Ovary (tissue), 10 donors: Measurements from ENCODE around the gene MAGT1. TPM values are rescaled to one million over a fixed set of nuclear protein-coding genes. Genes with fewer than 3 reads are reported as not detected.
"Not testable (repeated sequence)": the region's sequence is repeated elsewhere in the genome, so short reads cannot be mapped to it uniquely, and the experiment has no call there.

Experiments
- DNase-seq, 5 donors: peaks; one replicate each; pipeline ENCODE4 v3.0.0-alpha.2; 2019 to 2020
- H3K27ac ChIP-seq, 2 donors: fragments of 200-600 bp; one replicate each; pipeline versions ENCODE4 v1.5.1 to v1.8.0; 2019 to 2022
- H3K27me3 ChIP-seq: fragments of 200-600 bp; one replicate; pipeline ENCODE4 v1.8.0; 2022
- H3K36me3 ChIP-seq: fragments of 200-600 bp; sonication (generic); one replicate; pipeline ENCODE4 v1.5.1; 2019
- H3K4me1 ChIP-seq: one replicate; pipeline ENCODE4 v1.8.1; 2013; ENCODE audit warnings: mild to moderate bottlenecking, moderate library complexity; ENCODE audit not compliant: insufficient read depth
- H3K4me3 ChIP-seq: fragments of 200-600 bp; sonication (generic); one replicate; pipeline ENCODE4 v1.5.1; 2017
- H3K9me3 ChIP-seq, 2 donors: fragments of 200-600 bp in 1 of 2; sonication (generic) in 1 of 2; one replicate each; pipeline versions ENCODE4 v1.5.1 to v1.8.1; 2013 to 2019; ENCODE audit warnings: mild to moderate bottlenecking in 1 of 2, moderate library complexity in 1 of 2
- CTCF ChIP-seq, 3 donors: fragments of 450-650 bp in 2 of 3; fragments of 200-600 bp in 1 of 3; IDR thresholded peaks; one replicate each; pipeline versions ENCODE4 v1.5.1 to v1.8.0; 2016 to 2022; ENCODE audit warnings: antibody characterized with exemption in 3 of 3, mild to moderate bottlenecking in 1 of 3
- EP300 ChIP-seq: sonication (generic); formaldehyde crosslinking; IDR thresholded peaks from one replicate; pipeline ENCODE4 v1.6.1; 2017; ENCODE audit warnings: antibody characterized with exemption
- POLR2A ChIP-seq: fragments of 450-650 bp; IDR thresholded peaks from one replicate; pipeline ENCODE4 v1.6.1; 2017; ENCODE audit warnings: antibody characterized with exemption, mild to moderate bottlenecking, moderate library complexity
- WGBS, 3 donors: extraction: QIAGEN DNeasy Blood & Tissue Kit in 1 of 3; methylation state at CpG; one replicate each; pipeline versions ENCODE4 v1.1.5 to v1.1.7; 2013 to 2017; 5-methylcytosine and 5-hydroxymethylcytosine counted together
- intact Hi-C, 4 donors: fragments of 100-400 bp; cut with DNase I; formaldehyde crosslinking; loops; one replicate each; pipeline versions ENCODE4 v1.11.0 to v1.15.1; 2022 to 2023
- long read RNA-seq, 3 donors: library from polyadenylated mRNA in 2 of 3; unstranded in 2 of 3; transcript quantifications; one replicate each; pipeline ENCODE4 v2.0.0 and lab custom pipeline, GENCODE V29; 2021 to 2026
- polyA plus RNA-seq, 2 donors: library from polyadenylated mRNA; stranded (reverse); fragments of 200-250 nt in 1 of 2; fragments of 350-450 nt in 1 of 2; fragmentation: Illumina TruSeq in 1 of 2; extraction: RNeasy Lipid Tissue Mini Kit (QIAGEN cat#74804) in 1 of 2; gene quantifications; one replicate each; pipeline ENCODE4 v1.2.3, GENCODE V29; 2013 to 2014
- total RNA-seq, 7 donors: library from RNA; depleted of rRNA in 2 of 7; stranded (reverse); fragments of >200 nt in 2 of 7; fragmentation: NEBNext Ultra II Directional in 3 of 7; extraction: Animal tissue kit (Norgen Biotek cat#: 25700) in 3 of 7; gene quantifications; one replicate each; pipeline versions ENCODE4 v1.1.0 to v1.2.4, GENCODE V29; 2016 to 2023
- donor health status: DM: no; HTN: no; CAD: no; lungs with moderate emphysema.
- donor health status: DM: no; HTN: no; CAD: no.
- donor health status: Bipolar disorder and iron deficiency.
- donor health status: DM: yes; HTN: yes; CAD: no.
- donor health status: DM: no; HTN: no; CAD: no.
- donor health status: DM: yes; HTN: yes; CAD: no.

Gene MAGT1
- total RNA-seq (10 to 100 TPM; 37.7 to 60.8 (median 47.4) TPM), polyA plus RNA-seq (10 to 100 TPM; 24.4 to 49.9 TPM)
- long read RNA-seq, donor 1, full-length matches to known transcripts: 3 of 11 reads
- long read RNA-seq, donor 1, partial matches to known transcripts: 3 of 11 reads
- long read RNA-seq, donor 1, other reads (novel, unspliced or antisense): 5 of 11 reads
- long read RNA-seq, donor 2, full-length matches to known transcripts: 22 of 551 reads
- long read RNA-seq, donor 2, partial matches to known transcripts: 505 of 551 reads
- long read RNA-seq, donor 2, other reads (novel, unspliced or antisense): 24 of 551 reads
- long read RNA-seq, donor 3, full-length matches to known transcripts: 3 of 11 reads
- long read RNA-seq, donor 3, partial matches to known transcripts: 0 of 11 reads
- long read RNA-seq, donor 3, other reads (novel, unspliced or antisense): 8 of 11 reads

GRCh38 chrX:77894921-77895886, at the start of gene MAGT1:
Gene MAGT1 (minus strand): TSS chrX:77895435. CDS start chrX:77895410, 25 bp downstream.
- peak within 1 kb of the TSS; percentile 66 for H3K4me3 ChIP-seq
- 30 to 43% (median 36%) methylated on average over 49 of the region's 49 CpGs for WGBS, 3 donors
- intact Hi-C loops: no loop called here
- H3K4me1 ChIP-seq: no peaks in the 10 kb centered on the region
- no peak for TF ChIP-seq EP300
- peak; percentile 80 for TF ChIP-seq POLR2A
- H3K27ac ChIP-seq: peak within 1 kb of the TSS; percentile 65 to 78
- peak; percentile 88 to 93 (median 91) for DNase-seq
- H3K36me3 ChIP-seq: no peaks in the 10 kb centered on the region
- no peaks in the 10 kb centered on the region for H3K9me3 ChIP-seq
- H3K27me3 ChIP-seq: no peaks in the 10 kb centered on the region

GRCh38 chrX:77945031-77945430, 49.8 kb upstream of the MAGT1 start:
- intact Hi-C loops, H3K4me1 ChIP-seq, H3K27me3 ChIP-seq, H3K36me3 ChIP-seq, H3K4me3 ChIP-seq, DNase-seq, H3K27ac ChIP-seq, H3K9me3 ChIP-seq: not testable (repeated sequence)
- WGBS, 3 donors: 90 to 96% (median 94%) methylated on average over 6 of the region's 6 CpGs

GRCh38 chrX:77938083-77938680, 42.9 kb upstream of the MAGT1 start:
- Histone ChIP-seq H3K27ac (no peak overlapping the region), H3K4me1 (no peaks in the 10 kb centered on the region), H3K4me3 (no peak overlapping the region), H3K36me3 (no peaks in the 10 kb centered on the region), H3K27me3 (no peaks in the 10 kb centered on the region), H3K9me3 (no peaks in the 10 kb centered on the region)
- 80 to 83% (median 81%) methylated on average over 4 of the region's 4 CpGs for WGBS, 3 donors
- intact Hi-C loops: no loop called here
- TF ChIP-seq POLR2A (no peak), CTCF (IDR thresholded peaks at IDR 0.05) (no peak), EP300 (no peak)
- no peak for DNase-seq

- H3K27me3 ChIP-seq: no peaks in the 10 kb centered on the region
- no peak overlapping the region for H3K27ac ChIP-seq
- H3K4me1 ChIP-seq: no peaks in the 10 kb centered on the region
- H3K4me3 ChIP-seq: no peak overlapping the region
- intact Hi-C loops: no loop called here
- no peak for DNase-seq
- no peaks in the 10 kb centered on the region for H3K9me3 ChIP-seq
- WGBS, 3 donors: 37 to 42% (median 37%) methylated on average over 3 of the region's 3 CpGs
- no peaks in the 10 kb centered on the region for H3K36me3 ChIP-seq
- TF ChIP-seq EP300 (no peak), POLR2A (no peak), CTCF (IDR thresholded peaks at IDR 0.05) (no peak)
Observed at GRCh38 chrX:77937291-77937690, 42.1 kb upstream of the MAGT1 start.

- intact Hi-C loops: no loop called here
- DNase-seq: no peak
- H3K4me1 ChIP-seq: no peaks in the 10 kb centered on the region
- no peaks in the 10 kb centered on the region for H3K36me3 ChIP-seq
- no peak for TF ChIP-seq CTCF (IDR thresholded peaks at IDR 0.05)
- TF ChIP-seq POLR2A: no peak
- no peak for TF ChIP-seq EP300
- H3K27ac ChIP-seq: no peak overlapping the region
- no peaks in the 10 kb centered on the region for H3K9me3 ChIP-seq
- H3K27me3 ChIP-seq: no peaks in the 10 kb centered on the region
- no peak overlapping the region for H3K4me3 ChIP-seq
Observed at GRCh38 chrX:77936299-77936698, 41.1 kb upstream of the MAGT1 start.
